DMS 273 treated with DMSO at 0.1 percent for 48 hours (cell line): ENCODE measurements around the gene ACP3.

Experiments
- DNase-seq: peaks from one replicate; lab custom pipeline; 2025; lab: John Stamatoyannopoulos, UW

Gene ACP3

GRCh38 chr3:132407025-132407424, 89.8 kb downstream of the ACP3 start:
- DNase-seq: no peak
